Measurements from ENCODE around the gene SCRG1.

DNA sequence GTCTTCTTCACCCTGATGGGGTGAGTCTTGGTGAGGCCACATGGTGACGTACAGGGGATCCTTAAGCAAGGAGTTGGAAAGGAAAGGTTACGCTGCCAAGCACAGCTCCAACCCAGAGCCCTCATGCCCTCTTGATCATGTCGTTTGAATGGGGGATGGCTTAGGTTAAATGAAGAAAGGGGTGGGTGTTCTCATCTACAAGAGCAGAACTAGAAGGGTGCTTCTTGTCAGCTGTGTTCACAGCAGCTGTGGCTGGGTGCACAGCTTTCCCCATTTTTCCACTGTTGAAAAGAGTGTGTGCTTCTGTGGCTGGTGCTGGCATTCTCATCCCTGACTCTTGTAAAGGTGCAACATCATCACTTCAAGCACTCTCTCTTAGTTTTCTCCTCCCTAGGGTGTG lies 15.5 kb upstream of the SCRG1 start:
- TF ChIP-seq CTCF (IDR thresholded peaks at IDR 0.05) (no peak), POLR2A (IDR thresholded peaks at IDR 0.05) (no peak), EP300 (IDR thresholded peaks at IDR 0.05) (no peak), POLR2AphosphoS5 (IDR thresholded peaks at IDR 0.05) (no peak)
